GM19351 (cell line): ENCODE data around the gene FSIP1.

Source experiments
- ATAC-seq: cut with Tn5 transposase; IDR thresholded peaks from one replicate; pipeline ENCODE4 v1.9.1; 2021; ENCODE audit warnings: mild to moderate bottlenecking, moderate library complexity; ENCODE audit not compliant: unreplicated experiment

FSIP1 gene

GRCh38 chr15:39625451-39625850, 157.2 kb downstream of the FSIP1 start:
- ATAC-seq, result no peak

- ATAC-seq, result peak; percentile 34
Measured at GRCh38 chr15:39624806-39625205, 157.8 kb downstream of the FSIP1 start.

- peak; percentile 86 for ATAC-seq
Measured at GRCh38 chr15:39623529-39623931, 159.1 kb downstream of the FSIP1 start.

- ATAC-seq, result peak; percentile 4
Measured at GRCh38 chr15:39622660-39623516, 159.8 kb downstream of the FSIP1 start.

GRCh38 chr15:39621976-39622375, 160.7 kb downstream of the FSIP1 start:
- no peak for ATAC-seq

GRCh38 chr15:39621210-39621609, 161.4 kb downstream of the FSIP1 start:
- ATAC-seq, result no peak

GRCh38 chr15:39618063-39618823, 164.4 kb downstream of the FSIP1 start:
- no peak for ATAC-seq

GRCh38 chr15:39616731-39617455, 165.7 kb downstream of the FSIP1 start:
- no peak for ATAC-seq

- ATAC-seq, result no peak
Measured at GRCh38 chr15:39613861-39614260, 168.8 kb downstream of the FSIP1 start.

- ATAC-seq, result no peak
Measured at GRCh38 chr15:39613271-39613670, 169.4 kb downstream of the FSIP1 start.

GRCh38 chr15:39610665-39611064, 172.0 kb downstream of the FSIP1 start:
- no peak for ATAC-seq

GRCh38 chr15:39609166-39609916, 173.3 kb downstream of the FSIP1 start:
- ATAC-seq, result no peak

- ATAC-seq, result no peak
Measured at GRCh38 chr15:39608185-39609139, 174.2 kb downstream of the FSIP1 start.

- ATAC-seq, result no peak
Measured at GRCh38 chr15:39605146-39605545, 177.5 kb downstream of the FSIP1 start.

- ATAC-seq, result no peak
Measured at GRCh38 chr15:39602143-39602542, 180.5 kb downstream of the FSIP1 start.

GRCh38 chr15:39599871-39600270, 182.8 kb downstream of the FSIP1 start:
- ATAC-seq, result no peak

GRCh38 chr15:39598958-39599845, 183.4 kb downstream of the FSIP1 start:
- ATAC-seq, result no peak

- ATAC-seq, result no peak
Measured at GRCh38 chr15:39598186-39598850, 184.3 kb downstream of the FSIP1 start.
